Activated CD4-positive, alpha-beta T cell treated with anti-CD3 and anti-CD28 coated beads for 48 hours (primary cell): ENCODE measurements around the gene STMN3.
"Not testable (repeated sequence)": the region's sequence is repeated elsewhere in the genome, so short reads cannot be mapped to it uniquely, and the experiment has no call there.

ENCODE experiments used
- DNase-seq: peaks from one replicate; pipeline ENCODE4 v3.0.0-alpha.2; 2020

STMN3 gene

GRCh38 chr20:63675681-63676368 is 22.6 kb upstream of the STMN3 start:
- no peak for DNase-seq

DNA sequence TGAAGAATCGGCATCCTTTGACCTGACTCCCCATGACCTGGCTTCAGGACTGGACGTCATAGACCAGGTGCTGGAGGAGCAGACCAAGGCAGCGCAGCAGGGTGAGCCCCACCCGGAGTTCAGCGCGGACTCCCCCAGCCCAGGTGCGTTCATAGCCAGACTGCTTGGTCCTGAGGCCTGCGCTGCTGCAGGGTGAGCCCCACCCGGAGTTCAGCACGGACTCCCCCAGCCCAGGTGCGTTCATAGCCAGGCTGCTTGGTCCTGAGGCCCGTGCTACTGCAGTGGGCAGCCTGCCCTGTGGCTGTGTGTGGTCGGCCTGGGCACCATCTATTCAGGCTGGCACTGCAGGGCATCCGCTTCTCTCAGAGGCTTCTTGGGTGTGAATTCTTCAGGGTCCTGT is 20.7 kb upstream of the STMN3 start:
- DNase-seq = no peak

- DNase-seq = no peak
Measured at GRCh38 chr20:63672666-63673065, 19.4 kb upstream of the STMN3 start.

DNA sequence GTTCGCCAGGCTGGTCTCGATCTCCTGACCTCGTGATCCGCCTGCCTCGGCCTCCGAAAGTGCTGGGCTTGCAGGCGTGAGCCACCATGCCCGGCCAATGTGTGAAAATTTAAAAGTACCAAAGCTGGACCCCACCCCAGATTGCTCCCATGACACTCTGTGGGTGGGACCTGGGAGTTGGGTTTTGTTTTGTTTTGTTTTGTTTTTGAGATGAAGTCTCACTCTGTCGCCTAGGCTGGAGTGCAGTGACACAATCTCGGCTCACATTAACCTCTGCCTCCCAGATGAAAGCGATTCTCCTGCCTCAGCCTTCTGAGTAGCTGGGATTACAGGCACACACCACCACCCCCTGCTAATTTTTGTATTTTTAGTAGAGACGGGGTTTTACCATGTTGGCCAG is 18.5 kb upstream of the STMN3 start:
- DNase-seq = not testable (repeated sequence)

DNA sequence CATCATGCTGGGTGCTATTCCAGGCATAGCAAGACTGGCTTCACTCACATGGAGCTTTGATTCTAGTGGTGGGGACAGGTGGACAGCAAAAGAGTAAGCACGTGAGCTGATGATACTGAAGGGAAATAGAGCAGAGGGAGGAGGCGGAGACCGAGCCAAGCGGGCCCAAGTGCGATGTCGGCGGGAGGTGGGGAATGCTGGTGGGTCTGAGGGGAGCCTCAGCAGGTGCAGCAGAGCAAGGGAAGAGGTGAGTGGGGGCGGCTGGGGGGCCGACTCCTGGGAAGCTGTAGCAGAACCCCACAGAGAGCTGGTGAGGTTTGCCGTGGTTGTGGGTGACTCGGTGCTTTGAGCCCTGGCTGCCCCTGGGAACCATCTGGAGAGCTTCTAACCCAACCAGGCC is 15.1 kb upstream of the STMN3 start:
- no peak for DNase-seq

DNA sequence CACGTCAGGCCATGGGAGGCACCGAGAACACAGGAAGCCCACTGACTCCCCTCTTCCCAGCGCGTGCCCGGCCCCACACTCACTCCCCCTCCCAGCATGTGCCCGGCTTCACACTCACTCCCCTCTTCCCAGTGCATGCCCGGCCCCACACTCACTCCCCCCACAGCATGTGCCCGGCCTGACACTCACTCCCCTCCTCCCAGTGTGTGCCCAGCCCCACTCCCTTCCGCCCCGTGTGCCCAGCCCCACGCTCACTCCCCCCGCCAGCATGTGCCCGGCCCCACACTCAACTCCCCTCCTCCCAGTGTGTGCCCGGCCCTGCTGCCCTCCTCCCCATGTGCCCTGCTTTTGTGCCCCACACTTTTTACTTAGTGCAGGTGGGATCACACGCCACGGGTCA is 14.6 kb upstream of the STMN3 start:
- no peak for DNase-seq

DNA sequence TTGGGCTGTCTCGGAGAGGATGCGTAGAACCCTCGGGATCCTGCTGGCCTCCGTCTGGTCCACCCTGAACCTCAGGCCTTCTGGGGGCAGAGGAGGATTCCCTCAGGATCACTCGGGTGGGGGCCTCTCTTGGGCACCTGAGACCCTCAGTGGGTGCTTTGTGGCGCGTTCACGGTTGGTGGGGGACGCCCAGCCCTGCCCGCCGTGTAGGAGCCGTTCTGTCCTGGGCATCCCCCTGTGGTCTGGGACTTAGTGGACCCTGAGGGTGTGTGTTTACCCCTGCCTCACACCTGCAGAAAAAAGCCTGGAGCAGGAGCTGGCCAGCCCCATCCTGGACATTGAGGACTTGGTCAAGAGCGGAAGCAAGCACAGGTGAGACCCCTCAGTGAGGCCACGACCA is 12.5 kb upstream of the STMN3 start:
- DNase-seq = no peak

GRCh38 chr20:63664861-63665594 is 11.8 kb upstream of the STMN3 start:
- no peak for DNase-seq

DNA sequence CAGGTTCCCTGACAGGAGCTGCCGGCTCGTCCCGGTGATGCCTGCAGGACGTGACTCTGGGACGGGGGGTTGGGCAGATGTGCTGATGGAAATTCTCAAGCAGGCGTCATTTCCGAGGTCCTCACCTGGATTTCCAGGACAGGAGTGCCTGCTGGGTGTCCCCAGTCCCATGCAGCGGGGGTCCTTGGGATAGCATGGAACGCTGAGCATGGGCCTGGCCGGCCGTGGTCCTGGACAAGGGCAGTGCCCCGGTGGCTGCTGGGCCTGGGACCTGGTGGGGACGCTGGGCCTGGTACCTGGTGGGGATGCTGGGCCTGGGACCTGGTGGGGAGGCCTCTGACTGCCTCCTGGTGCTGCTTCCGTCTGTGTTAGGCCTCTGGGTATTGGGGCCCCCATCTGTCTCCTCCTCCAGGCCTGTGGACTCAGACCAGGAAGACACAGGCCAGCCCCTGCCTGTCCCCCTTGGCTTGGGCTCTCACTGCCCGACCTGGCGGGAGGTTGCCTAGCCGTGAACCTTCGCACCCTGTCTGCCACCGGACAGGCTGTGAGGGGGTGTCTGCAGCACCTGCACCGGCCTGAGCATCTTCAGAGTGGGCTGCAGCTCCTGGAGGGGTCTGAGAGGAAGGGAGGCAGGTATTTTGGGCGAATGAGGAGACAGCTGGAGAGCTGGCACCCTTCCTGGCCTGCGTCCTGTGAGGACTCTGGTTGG is 11.1 kb upstream of the STMN3 start:
- DNase-seq = no peak

GRCh38 chr20:63663332-63664066 is 10.3 kb upstream of the STMN3 start:
- no peak for DNase-seq

GRCh38 chr20:63662813-63663189 is 9.6 kb upstream of the STMN3 start:
- no peak for DNase-seq

DNA sequence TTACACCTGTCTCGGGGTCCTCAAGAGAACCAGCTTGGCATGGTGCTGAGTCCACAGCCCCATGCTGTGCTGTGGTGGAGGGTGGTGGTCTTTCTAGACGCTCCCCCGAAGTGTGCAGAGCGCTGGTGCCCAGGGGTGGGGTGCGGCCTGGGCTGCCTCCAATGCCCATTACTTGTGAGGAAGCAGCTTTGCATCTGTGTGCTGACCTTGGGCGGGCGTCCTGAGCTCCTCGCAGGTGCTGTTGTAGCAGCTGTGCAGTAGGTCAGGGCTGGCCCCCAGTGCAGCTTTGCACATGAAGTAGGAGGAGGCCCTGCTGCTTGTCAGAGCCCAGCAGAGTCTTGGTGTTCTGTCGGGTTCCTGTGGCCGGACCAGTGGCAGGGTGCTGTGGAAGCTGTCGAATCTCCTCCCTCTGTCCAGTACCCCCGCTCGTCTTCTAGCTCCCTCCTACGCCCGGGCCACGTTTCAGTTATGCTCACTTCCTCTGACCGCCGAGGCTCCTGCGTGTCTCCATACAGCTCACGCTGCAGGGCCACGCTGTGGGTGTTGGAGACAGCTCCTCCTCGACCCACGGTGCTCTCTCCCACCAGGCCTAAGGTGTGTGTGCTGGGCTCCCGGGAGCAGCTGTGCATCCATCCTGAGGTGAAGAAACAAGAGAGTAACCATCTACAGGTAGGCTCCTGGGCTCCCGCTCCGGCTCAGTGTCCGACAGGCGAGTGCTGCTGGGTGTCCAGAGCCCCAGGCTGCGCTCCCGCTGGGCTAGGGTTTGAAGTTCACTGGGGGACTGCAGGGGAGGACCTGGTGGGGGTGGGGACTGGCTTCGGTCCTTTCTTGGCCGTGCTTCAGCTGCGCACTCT is 9.0 kb upstream of the STMN3 start:
- no peak for DNase-seq

DNA sequence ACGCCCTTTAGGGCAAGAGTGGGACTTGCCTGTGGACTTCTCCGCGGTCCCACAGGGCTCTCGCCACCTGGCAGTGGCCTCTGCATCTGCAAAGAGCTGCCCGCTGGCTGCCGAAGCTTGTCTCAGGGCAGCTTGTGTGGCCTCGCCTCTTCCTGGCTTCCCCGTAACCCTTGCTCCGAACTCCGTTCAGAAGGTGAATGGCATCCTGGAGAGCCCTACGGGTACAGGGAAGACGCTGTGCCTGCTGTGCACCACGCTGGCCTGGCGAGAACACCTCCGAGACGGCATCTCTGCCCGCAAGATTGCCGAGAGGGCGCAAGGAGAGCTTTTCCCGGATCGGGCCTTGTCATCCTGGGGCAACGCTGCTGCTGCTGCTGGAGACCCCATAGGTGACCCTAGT is 7.9 kb upstream of the STMN3 start:
- DNase-seq = no peak

GRCh38 chr20:63660622-63661021 is 7.4 kb upstream of the STMN3 start:
- no peak for DNase-seq

DNA sequence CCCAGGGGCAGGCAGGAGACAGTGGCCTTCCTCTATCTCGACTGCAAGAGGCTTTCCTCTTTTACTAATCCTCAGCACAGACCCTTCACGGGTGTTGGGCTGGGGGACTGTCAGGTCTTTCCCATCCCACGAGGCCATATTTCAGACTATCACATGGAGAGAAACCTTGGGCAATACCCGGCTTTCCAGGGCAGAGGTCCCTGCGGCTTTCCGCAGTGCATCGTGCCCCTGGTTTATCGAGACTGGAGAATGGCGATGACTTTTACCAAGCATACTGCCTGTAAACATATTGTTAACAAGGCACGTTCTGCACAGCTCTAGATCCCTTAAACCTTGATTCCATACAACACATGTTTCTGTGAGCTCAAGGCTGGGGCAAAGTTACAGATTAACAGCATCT is 7.0 kb upstream of the STMN3 start:
- not testable (repeated sequence) for DNase-seq

DNA sequence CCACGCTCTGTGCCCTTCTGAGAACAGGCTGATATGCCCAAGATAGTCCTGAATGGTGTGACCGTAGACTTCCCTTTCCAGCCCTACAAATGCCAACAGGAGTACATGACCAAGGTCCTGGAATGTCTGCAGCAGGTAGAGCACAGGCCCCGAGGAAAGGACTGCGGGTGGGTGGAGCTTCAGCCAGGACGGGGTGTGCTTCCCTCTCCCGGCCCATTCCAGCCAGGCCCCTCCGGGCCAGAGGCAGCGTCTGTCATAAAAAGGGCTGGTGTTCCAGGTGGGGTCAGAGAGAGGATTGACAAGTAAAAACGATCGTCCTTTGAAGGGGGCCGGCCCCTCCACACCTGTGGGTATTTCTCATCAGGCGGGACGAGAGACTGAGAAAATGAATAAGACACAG is 6.1 kb upstream of the STMN3 start:
- no peak for DNase-seq

GRCh38 chr20:63658749-63659187 is 5.5 kb upstream of the STMN3 start:
- peak; percentile 52 for DNase-seq

DNA sequence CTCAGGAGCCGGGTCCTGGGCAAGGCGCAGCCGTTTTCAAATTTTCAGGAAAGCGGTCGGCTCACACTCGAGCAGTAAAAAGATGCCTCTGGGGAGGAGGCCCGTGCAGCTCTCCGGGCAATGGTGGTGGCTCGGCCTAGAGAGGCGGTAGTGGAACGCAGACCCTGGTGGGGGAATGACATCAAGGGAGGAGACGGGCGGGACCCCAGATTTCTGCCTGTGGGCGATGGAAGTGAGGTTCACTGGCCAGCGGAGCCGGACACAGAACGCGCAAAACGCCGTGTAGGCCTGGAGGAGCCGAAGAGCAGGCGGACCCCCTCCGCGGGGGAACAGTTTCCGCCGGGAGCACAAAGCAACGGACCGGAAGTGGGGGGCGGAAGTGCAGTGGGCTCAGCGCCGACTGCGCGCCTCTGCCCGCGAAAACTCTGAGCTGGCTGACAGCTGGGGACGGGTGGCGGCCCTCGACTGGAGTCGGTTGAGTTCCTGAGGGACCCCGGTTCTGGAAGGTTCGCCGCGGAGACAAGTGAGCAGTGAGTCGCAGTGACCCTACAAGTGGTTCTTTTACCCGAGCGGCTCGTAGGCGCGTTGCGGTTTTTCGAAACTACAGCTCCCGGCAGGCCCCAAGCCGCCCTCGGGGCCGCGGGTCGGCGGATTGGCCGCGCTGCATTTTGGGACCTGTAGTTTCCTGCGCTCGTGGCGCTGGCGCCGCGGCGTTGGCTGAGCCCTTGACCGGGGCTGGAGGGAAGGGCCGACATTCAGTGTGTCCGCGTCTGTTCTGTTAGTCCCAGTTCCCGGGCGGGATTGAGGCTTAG is 4.9 kb upstream of the STMN3 start, which contains the start of gene RTEL1:
TSS of gene RTEL1 (plus strand) at position 376 of the 812 bp plus-strand sequence. CDS start 1,091 bp downstream, outside the sequence.
- DNase-seq = peak; percentile 91

DNA sequence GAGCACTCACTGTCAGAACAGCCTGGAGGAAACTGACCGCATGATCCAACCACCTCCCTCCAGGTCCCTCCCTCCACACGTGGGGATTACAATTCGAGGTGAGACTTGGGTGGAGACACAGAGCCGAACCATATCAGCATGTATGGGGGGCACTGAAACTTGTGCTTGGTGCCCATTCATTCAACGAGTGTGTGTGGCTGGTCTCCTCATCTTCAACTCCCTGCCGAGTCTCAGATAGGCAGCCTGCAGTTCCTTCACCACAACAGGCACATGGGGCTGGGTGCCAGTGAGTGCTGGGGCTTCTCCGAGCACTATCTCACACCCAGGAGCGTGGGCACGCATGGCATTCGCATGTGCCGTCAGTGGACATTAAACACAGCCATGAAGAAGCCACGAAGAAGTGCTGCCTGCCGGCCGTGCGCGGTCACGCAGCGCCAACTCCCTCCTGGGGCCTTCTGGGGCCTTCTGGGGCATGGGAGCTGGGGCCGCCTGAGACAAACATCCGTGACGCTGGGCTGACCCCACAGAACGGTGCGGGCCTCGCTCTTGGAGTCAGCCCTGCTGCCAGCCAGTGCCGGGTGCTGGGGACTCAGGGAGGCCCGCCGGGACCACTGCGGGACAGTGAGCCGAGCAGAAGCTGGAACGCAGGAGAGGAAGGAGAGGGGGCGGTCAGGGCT is 4.2 kb upstream of the STMN3 start:
- DNase-seq = no peak

DNA sequence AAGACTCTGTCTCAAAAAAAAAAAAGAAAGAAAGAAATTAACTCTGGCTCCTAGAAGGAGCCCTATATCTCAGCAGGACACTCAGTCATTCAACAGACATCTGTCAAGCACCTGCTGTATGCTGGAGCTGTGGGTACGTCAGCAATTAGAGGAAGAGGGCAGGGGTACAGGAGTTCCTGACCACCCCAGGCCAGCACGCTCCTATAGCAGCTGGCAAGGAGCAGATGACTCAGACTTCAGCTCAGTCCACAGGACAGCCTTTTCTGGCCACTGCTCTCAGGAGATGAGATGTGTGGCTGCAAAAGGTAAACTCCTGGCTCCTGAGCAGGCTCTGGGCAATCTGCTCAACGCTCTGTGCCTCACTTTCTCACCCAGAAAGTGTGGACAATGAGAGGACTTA is 3.2 kb upstream of the STMN3 start:
- DNase-seq = no peak

DNA sequence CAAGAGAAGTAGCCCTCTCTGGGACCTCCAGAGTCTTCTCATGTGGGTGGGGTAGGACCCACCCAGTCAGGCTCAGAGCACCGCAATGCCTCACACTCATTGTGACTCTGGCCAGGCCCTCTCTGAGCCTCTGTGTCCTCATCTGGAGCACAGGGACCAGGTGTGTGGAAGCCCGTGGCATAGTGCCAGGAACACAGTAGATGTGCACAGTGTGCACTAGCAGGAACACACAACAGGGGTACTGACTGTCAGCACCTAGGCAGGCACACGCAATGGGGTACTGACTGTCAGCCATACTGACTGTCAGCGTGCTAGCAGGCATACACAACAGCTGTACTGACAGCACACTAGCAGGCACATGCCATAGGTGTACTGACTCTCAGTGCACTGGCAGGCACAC is 2.0 kb upstream of the STMN3 start:
- DNase-seq = no peak
